ENCODE data around the gene INPP5D. TPM values are rescaled to one million over a fixed set of nuclear protein-coding genes. Genes with fewer than 3 reads are reported as not detected.
A peak's percentile ranks its signal among the peaks of the same experiment; 100 is the strongest.

The INPP5D gene
- total RNA-seq, 2 experiments from 2014 or later: 50.9 to 51.0 TPM

GRCh38 chr2:233082931-233083755 is 23.0 kb downstream of the INPP5D start:
- no peak for DNase-seq
- peak overlapping the region; percentile 58 for H3K4me3 Mint-ChIP-seq
- CTCF ChIA-PET: interaction anchor here (0.6 to 5.3 kb wide), 10 partner anchors 7 to 159 kb away, joined by 3 to 41 read pairs (median 4); partner anchors contain the start of gene INPP5D
- H3K9me3 Mint-ChIP-seq: peaks cover 2% of the 10 kb centered on the region
- H3K27ac Mint-ChIP-seq: peak overlapping the region; percentile 96
- H3K36me3 Mint-ChIP-seq (ENCODE audit: low read depth): peaks cover 39% of the 10 kb centered on the region
- H3K27me3 Mint-ChIP-seq (ENCODE audit: low read depth): no peaks in the 10 kb centered on the region
- intact Hi-C loops (cut with micrococcal nuclease): loop anchor here (1.0 to 10.0 kb wide), 9 partner anchors 32 to 1409 kb away; partner anchors contain the start of genes ATG16L1, DGKD and HJURP
- peaks cover 85% of the 10 kb centered on the region for H3K4me1 Mint-ChIP-seq (ENCODE audit: low read depth)

GRCh38 chr2:233083782-233084181 is 23.6 kb downstream of the INPP5D start:
- Mint-ChIP-seq H3K9me3 (peaks cover 2% of the 10 kb centered on the region), H3K4me1 (ENCODE audit: low read depth) (peaks cover 87% of the 10 kb centered on the region), H3K36me3 (ENCODE audit: low read depth) (peaks cover 42% of the 10 kb centered on the region), H3K27me3 (ENCODE audit: low read depth) (no peaks in the 10 kb centered on the region), H3K4me3 (peak overlapping the region; percentile 58), H3K27ac (peak overlapping the region; percentile 96)
- CTCF ChIA-PET: interaction anchor here (0.6 to 5.3 kb wide), 6 partner anchors 8 to 148 kb away, joined by 3 to 41 read pairs (median 4); partner anchors contain the start of gene INPP5D
- no peak for DNase-seq
- intact Hi-C loops (cut with micrococcal nuclease): loop anchor here (2.0 to 10.0 kb wide), 7 partner anchors 31 to 1409 kb away; partner anchors contain the start of genes DGKD and HJURP

DNA sequence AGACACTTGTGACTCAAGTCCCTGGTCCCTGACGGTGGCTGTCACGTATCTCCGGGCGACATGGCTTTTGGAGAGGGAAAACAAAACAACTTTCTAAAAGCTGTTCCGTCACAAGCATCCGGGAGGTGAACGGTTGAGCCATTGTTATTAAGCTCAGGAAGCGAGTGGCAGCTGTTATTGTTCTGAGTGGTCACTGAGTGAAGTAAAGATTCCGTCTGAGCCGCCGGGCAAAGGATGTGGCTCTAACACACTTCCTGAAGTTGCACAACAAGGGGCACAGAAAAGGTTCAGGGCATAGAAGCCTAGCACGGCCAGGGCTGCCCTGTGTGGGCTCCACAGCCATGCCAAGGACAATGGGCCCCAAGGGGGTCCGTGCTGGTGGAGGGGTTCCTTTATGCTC is 24.3 kb downstream of the INPP5D start:
- Mint-ChIP-seq H3K9me3 (no peaks in the 10 kb centered on the region), H3K36me3 (ENCODE audit: low read depth) (peaks cover 37% of the 10 kb centered on the region), H3K27me3 (ENCODE audit: low read depth) (no peaks in the 10 kb centered on the region), H3K4me1 (ENCODE audit: low read depth) (peaks cover 80% of the 10 kb centered on the region), H3K27ac (peak overlapping the region; percentile 96), H3K4me3 (peak overlapping the region; percentile 58)
- intact Hi-C loops (cut with micrococcal nuclease): loop anchor here (5.0 to 10.0 kb wide), 6 partner anchors 268 to 1408 kb away; partner anchors contain the start of genes DGKD and HJURP
- peak; percentile 79 for DNase-seq
- CTCF ChIA-PET: interaction anchor here (1.0 to 5.3 kb wide), 4 partner anchors 8 to 24 kb away, joined by 3 to 41 read pairs (median 4); partner anchors contain the start of gene INPP5D

DNA sequence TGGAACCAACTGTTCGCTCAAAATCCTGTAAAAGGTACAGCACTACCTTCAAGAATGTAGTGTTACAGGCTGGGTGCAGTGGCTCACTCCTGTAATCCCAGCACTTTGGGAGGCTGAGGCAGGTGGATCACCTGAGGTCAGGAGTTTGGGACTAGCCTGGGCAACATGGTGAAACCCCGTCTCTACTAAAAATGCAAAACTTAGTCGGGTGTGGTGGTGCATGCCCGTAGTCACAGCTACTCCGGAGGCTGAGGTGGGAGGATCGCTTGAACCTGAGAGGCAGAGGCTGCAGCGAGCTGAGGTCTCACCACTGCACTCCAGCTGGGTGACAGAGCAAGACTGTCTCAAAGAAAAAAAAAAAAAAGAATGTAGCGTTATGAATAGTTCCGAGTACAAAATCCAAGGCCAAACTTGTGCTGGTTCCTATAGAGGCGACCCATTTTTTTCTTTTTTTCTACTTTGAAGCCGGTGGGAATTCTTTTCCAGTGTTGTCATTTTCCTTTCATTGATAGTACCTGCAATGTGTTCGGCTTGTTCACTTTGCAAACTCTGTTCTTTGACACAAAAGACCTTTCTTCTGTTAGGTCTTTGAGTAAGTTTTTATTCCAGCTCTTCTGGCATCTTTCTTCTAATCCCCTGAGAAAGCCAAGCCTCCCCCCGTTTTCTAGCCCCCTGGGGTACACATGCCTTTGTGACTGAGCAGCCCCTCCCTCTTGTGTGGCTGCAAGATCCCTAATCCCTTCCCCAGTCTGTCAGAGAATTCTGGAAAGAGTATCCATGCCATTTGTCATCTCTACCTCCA is 25.1 kb downstream of the INPP5D start:
- intact Hi-C loops (cut with micrococcal nuclease): loop anchor here (10.0 kb wide), 2 partner anchors 770 to 1210 kb away; partner anchors contain the start of gene HJURP

GRCh38 chr2:233085839-233086150 is 25.7 kb downstream of the INPP5D start:
- Mint-ChIP-seq H3K4me3 (no peak overlapping the region), H3K27me3 (ENCODE audit: low read depth) (no peaks in the 10 kb centered on the region), H3K27ac (peak overlapping the region; percentile 25), H3K9me3 (no peaks in the 10 kb centered on the region), H3K36me3 (ENCODE audit: low read depth) (peaks cover 32% of the 10 kb centered on the region), H3K4me1 (ENCODE audit: low read depth) (peaks cover 68% of the 10 kb centered on the region)
- no peak for DNase-seq
- CTCF ChIA-PET: interaction anchor here (0.7 kb wide), 1 partner anchor 16 kb away, joined by 3 read pairs; no protein-coding TSS in a partner anchor
- intact Hi-C loops (cut with micrococcal nuclease): loop anchor here (10.0 kb wide), 2 partner anchors 769 to 1209 kb away; partner anchors contain the start of gene HJURP

More for the DNA sequence above, 25.1 kb downstream of the INPP5D start:
- Mint-ChIP-seq H3K36me3 (ENCODE audit: low read depth) (peaks cover 34% of the 10 kb centered on the region), H3K27me3 (ENCODE audit: low read depth) (no peaks in the 10 kb centered on the region), H3K4me3 (no peak overlapping the region), H3K4me1 (ENCODE audit: low read depth) (peaks cover 73% of the 10 kb centered on the region), H3K9me3 (no peaks in the 10 kb centered on the region), H3K27ac (peak overlapping the region; percentile 25)
- peak; percentile 29 for DNase-seq
- CTCF ChIA-PET: interaction anchor here (1.0 to 5.3 kb wide), 2 partner anchors 13 to 24 kb away, joined by 3 to 41 read pairs; partner anchors contain the start of gene INPP5D

DNA sequence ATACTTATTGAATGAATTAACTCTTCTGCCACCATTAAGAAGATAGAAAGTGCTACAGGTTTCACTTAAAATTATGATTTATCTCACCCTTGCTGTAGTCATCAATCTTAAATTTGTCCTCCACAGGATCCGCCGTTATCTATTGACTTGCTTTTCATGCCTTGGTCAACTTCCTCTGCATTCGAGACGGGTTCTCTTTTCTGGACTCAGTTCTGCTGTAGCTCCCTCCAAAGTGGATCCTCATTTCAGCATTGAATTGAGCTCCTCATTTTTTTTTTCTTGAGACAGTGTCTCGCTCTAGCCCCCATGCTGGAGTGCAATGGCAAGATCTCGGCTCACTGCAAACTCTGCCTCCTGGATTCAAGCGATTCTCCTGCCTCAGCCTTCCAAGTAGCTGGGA is 27.6 kb downstream of the INPP5D start:
- CTCF ChIA-PET: interaction anchor here (0.7 to 0.8 kb wide), 2 partner anchors 12 to 34 kb away, joined by 3 read pairs; no protein-coding TSS in a partner anchor
- no peak for DNase-seq
- Mint-ChIP-seq H3K4me1 (ENCODE audit: low read depth) (peaks cover 60% of the 10 kb centered on the region), H3K27me3 (ENCODE audit: low read depth) (no peaks in the 10 kb centered on the region), H3K36me3 (ENCODE audit: low read depth) (peaks cover 30% of the 10 kb centered on the region), H3K9me3 (no peaks in the 10 kb centered on the region), H3K4me3 (no peak overlapping the region), H3K27ac (peak overlapping the region; percentile 12)
- intact Hi-C loops (cut with micrococcal nuclease): loop anchor here (10.0 kb wide), 2 partner anchors 767 to 1207 kb away; partner anchors contain the start of gene HJURP

DNA sequence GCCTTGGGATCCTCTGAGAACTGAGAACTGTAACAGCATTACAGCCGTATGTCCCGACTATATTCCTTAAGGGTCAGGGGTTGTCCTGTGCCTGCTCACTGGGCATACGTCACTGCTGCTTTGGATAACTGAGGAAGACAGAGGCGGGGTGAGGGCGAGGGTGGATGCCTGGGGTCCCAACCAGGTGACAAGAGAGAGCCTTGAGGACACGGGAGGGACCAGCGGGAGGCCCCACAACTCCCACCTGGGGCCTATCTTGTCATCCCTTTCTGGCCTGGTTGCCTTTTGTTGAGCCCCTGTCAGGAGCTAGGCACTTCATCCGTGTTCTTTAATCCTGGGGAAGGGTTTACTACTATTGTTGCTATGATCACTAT is 28.8 kb downstream of the INPP5D start:
- Mint-ChIP-seq H3K4me3 (no peak overlapping the region), H3K4me1 (ENCODE audit: low read depth) (peaks cover 55% of the 10 kb centered on the region), H3K27me3 (ENCODE audit: low read depth) (no peaks in the 10 kb centered on the region), H3K27ac (no peak overlapping the region), H3K9me3 (no peaks in the 10 kb centered on the region), H3K36me3 (ENCODE audit: low read depth) (peaks cover 30% of the 10 kb centered on the region)
- DNase-seq: no peak
- intact Hi-C loops (cut with micrococcal nuclease): loop anchor here (10.0 kb wide), 2 partner anchors 766 to 1206 kb away; partner anchors contain the start of gene HJURP
- CTCF ChIA-PET: interaction anchor here (1.3 kb wide), 1 partner anchor 18 kb away, joined by 4 read pairs; no protein-coding TSS in a partner anchor

- Mint-ChIP-seq H3K4me1 (ENCODE audit: low read depth) (peaks cover 49% of the 10 kb centered on the region), H3K4me3 (no peak overlapping the region), H3K36me3 (ENCODE audit: low read depth) (peaks cover 22% of the 10 kb centered on the region), H3K27ac (no peak overlapping the region), H3K27me3 (ENCODE audit: low read depth) (no peaks in the 10 kb centered on the region), H3K9me3 (no peaks in the 10 kb centered on the region)
- no peak for DNase-seq
- CTCF ChIA-PET: interaction anchor here (1.3 kb wide), 1 partner anchor 17 kb away, joined by 4 read pairs; no protein-coding TSS in a partner anchor
- intact Hi-C loops (cut with micrococcal nuclease): loop anchor here (10.0 kb wide), 2 partner anchors 765 to 1205 kb away; partner anchors contain the start of gene HJURP
Observed at GRCh38 chr2:233089851-233090250, 29.7 kb downstream of the INPP5D start.

GRCh38 chr2:233090879-233091278 is 30.7 kb downstream of the INPP5D start:
- CTCF ChIA-PET: interaction anchor here (1.7 kb wide), 1 partner anchor 8 kb away, joined by 3 read pairs; no protein-coding TSS in a partner anchor
- peaks cover 15% of the 10 kb centered on the region for H3K36me3 Mint-ChIP-seq (ENCODE audit: low read depth)
- H3K4me3 Mint-ChIP-seq: no peak overlapping the region
- intact Hi-C loops (cut with micrococcal nuclease): no loop called here
- no peaks in the 10 kb centered on the region for H3K27me3 Mint-ChIP-seq (ENCODE audit: low read depth)
- peaks cover 39% of the 10 kb centered on the region for H3K4me1 Mint-ChIP-seq (ENCODE audit: low read depth)
- no peak overlapping the region for H3K27ac Mint-ChIP-seq
- DNase-seq: no peak
- H3K9me3 Mint-ChIP-seq: no peaks in the 10 kb centered on the region

GRCh38 chr2:233091595-233092375 is 31.6 kb downstream of the INPP5D start:
- no peaks in the 10 kb centered on the region for H3K9me3 Mint-ChIP-seq
- CTCF ChIA-PET: interaction anchor here (1.2 to 1.8 kb wide), 3 partner anchors 9 to 32 kb away, joined by 3 to 4 read pairs (median 3); partner anchors contain the start of gene INPP5D
- H3K4me3 Mint-ChIP-seq: no peak overlapping the region
- no peak for DNase-seq
- H3K27me3 Mint-ChIP-seq (ENCODE audit: low read depth): no peaks in the 10 kb centered on the region
- peaks cover 34% of the 10 kb centered on the region for H3K4me1 Mint-ChIP-seq (ENCODE audit: low read depth)
- intact Hi-C loops (cut with micrococcal nuclease): no loop called here
- H3K36me3 Mint-ChIP-seq (ENCODE audit: low read depth): peaks cover 15% of the 10 kb centered on the region
- no peak overlapping the region for H3K27ac Mint-ChIP-seq

All from activated naive CD4-positive, alpha-beta T cell treated with anti-CD3 and anti-CD28 coated beads for 36 hours (primary cell).